NCI-H128 (cell line): Measurements from ENCODE around the gene ADAP1.
"Not testable (repeated sequence)": the region's sequence is repeated elsewhere in the genome, so short reads cannot be mapped to it uniquely, and the experiment has no call there.

Experiments used
- DNase-seq: peaks from one replicate; lab custom pipeline; 2025; ENCODE audit not compliant: unreplicated experiment; lab: John Stamatoyannopoulos, UW

The ADAP1 gene

DNA sequence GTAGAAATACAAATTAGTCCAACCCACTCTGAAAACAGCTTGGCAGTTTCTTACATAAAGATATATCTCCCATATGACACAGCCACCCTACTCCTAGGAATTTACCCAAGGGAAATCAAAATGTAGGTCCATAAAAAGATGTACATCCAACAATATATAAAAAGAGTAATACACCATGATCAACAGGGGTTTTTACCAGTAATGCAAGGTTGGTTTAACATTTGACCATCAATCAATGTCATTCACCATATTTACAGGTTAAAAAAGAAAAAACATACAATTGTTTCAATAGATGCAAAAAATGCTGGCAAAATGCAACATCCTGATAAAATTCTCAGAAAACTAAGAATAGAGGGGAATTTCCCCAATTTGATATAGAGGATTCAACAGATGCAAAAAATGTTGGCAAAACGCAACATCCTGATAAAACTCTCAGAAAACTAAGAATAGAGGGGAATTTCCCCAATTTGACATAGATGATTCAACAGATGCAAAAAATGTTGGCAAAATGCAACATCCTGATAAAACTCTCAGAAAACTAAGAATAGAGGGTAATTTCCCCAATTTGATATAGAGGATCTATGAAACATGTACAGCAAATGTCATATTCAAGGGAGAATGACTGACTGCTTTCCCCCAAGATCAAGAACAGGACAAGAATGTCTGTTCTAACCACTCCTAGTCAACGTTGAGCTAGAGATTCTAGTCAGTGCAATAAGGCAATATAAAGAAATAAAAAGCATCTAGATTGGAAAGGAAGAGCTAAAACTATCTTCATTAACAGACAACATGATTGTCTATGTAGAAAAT lies 13.7 kb downstream of the ADAP1 start:
- no peak for DNase-seq

DNA sequence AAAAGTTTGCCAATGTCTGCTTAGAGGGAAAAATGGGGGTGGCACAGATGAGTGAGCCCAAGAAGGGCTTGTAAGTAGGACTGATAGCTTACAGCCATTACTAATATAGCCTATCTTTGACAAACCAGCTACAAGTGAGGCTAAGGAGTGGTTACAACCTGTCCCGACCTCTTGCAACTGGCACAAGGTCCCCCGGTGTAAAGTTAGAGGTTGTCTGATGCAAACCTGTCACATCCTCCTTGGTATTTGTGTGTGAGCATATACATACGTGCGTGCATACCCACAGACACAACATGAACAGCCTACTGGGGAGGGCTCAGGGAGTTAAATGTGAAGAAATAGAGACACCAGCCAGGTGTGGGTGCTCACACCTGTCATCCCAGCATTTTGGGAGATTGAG lies 14.6 kb downstream of the ADAP1 start:
- no peak for DNase-seq

DNA sequence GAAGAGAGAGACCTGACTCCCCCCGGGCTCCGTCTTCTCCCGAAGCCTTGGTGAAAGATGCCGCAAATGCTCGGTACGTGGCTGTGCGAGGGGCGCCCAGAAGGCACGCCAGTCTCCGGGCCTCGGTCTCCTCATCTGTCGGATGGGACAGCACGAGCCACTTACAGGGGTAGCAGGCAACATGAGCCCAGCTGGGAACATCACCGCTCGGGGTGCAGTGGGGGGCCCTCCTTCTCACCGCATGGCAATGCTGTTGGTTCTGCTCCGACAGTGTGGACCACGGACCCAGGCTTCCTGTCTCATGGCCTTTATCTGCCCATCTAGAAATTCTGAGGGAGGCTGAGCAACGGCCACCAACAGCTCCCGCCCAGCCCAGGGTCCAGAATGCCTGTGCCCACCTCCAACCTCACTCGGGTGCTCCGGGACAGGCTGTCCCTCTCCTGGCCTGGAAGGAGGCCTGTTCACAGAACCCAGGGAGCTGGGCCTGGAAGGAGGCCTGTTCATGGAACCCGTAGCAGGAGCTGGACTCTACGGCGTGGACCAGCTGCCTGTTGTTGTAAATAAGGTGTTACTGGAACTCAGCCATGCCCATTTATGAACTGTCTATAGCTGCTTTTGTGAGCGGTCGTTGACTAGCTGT lies 15.8 kb downstream of the ADAP1 start:
- no peak for DNase-seq

DNA sequence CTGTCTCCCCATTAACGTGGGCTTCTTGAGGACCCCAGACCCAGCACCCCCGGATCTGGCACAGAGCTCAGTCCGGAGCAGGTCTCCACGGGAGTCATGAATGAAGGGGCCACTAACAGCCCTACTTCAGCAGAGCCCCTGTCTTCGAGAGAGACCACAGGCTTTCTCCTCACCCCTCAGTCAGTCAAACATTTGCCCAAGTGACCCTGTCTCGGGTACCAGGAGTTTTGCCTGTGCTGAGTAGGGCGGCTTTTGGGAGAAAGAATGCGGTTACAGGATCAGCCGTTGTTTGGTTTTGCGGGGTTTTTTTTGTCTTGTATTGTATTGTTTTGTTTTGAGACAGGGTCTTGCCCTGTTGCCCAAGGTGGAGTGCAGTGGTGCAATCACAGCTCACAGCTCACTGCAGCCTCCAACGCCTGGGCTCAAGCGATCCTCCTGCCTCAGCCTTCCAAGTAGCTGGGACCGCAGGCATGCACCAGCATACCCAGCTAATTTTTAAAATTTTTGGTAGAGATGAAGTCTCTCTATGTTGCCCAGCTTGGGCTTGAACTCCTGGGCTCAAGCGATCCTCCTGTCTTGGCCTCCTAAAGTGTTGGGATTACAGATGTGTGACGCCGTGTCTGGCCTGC lies 16.5 kb downstream of the ADAP1 start:
- DNase-seq: no peak

DNA sequence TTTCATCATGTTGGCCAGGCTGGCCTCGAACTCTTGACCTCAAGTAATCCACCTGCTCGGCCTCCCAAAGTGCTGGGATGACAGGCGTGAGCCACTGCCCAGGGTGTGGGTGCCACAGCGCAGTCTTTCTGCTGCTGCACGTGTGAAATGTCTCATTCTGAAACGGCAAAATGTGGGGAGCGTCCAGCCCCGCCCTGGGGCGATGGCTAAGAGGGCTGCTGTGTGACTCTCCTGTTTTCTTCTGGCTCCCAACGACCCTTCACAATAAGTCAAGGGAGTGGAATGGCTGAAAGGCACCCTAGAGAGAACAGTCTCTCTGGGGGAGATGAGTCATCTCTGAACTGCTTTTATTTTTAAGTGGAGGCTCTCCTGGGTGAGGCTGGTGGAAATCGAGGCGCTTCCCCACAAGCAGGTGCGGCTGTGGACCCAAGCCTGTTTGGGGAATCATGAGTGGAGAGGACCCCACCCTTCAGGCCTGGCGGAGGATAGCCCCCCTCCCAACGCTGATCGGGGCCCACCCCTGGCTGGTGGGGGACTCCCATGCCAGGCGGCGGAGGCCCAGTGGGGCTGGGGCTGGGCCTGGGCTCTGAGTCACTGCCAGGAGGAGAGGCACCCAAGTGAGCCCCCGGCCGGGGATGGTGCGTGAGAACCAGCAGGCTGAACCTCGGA lies 18.0 kb downstream of the ADAP1 start:
- DNase-seq: no peak

DNA sequence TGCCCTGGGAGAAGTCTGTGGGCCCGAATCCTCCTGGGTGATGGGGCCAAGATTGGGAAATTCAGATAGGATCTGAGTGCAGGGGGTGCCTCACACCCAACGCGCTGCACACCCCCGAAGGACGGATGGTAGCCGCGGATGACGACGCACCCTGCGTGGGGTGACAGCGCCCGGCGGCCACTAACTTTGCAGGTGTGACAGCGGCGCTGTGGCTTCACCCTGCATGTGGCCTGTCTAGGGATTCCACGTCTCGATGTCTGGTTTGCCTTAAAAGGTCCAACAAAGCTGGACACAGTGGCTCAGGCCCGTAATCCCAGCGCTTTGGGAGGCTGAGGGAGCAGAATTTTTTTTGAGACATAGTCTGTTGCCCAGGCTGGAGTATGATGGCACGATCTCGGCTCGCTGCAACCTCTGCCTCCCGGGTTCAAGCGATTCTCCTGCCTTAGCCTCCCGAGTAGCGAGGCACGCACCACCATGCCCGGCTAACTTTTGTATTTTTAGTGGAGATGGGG lies 18.6 kb downstream of the ADAP1 start:
- DNase-seq: no peak

DNA sequence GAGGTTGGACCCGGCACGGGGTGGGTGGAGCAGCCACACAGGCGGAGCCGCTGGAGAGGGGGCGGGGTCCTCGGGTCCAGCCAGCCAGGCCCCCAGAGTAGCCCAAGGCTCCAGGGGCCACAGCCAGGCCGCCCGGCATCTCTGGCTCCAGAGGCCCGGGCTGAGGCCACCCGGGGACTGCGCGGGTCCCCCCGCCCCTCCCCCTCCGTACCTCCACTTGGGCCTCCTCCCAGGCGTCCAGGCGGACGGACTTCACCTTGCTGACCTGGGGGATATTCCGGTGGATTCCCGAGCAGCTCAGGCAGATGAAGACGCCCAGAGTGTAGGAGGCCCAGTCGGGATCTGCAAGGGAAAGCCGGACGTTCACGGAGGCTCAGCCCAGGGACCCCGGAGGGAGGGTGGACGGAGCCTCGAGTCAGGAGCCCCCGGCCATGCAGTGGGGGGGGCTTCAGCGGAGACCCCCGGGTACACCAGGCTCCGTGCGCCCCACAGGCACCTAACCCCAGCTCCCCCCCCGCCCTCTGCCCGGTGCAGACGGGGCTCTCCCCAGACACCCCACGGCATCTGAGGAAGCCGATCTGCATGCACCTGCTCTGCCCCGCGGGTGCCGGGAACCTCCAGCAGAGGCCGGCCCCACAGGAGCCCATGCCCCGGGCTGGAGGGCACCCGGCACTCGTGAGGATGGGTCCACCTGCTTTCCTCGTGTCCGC lies 19.2 kb downstream of the ADAP1 start:
- no peak for DNase-seq

DNA sequence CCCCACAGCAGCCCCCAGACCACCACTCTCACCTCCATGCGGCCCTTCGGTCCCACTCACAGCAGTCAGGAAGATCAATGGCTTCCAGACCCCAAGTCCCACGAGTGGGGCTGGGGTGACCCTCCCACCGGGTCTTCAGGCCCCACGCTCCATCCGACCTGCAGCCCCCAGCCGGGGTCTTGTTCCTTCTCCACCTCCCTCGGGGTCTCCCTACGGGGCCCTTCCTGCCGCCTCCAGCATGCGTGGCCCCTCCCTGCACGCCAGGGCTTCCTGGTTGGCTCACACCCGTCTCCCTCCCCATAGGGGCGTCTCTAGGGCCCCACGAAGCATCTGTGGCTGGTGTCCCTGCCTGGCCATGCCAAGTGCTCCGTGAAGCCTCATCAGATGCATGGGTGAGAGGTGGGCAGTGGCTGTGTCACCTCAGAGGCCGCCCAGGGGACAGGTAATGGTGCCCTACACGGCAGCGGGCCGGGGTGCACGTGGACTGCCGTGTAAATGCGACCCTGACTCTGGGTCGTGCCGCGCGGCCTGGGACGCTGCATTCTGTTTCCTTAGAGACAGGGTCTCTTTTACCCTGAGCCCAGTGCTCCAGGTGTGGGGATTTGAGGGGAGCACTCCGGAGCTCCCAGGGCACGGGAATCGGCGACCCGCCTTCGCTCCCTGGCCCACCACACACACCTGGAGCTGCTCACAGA lies 19.9 kb downstream of the ADAP1 start:
- no peak for DNase-seq

DNA sequence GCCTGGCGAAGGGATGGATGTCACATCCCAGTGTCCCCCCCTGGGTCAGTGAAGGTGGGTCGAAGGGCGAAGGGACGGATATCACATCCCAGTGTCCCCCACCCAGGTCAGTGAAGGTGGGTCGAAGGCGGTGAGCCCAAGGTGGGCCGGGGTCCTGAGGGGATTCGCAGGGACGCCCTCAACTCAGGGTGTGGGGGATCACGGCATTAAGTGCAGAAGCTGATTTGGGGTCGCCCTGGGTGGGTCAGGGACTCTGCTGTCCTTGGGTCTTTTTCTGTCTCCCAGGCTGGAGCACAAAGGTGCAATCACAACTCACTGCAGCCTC lies 21.9 kb downstream of the ADAP1 start:
- DNase-seq: no peak

DNA sequence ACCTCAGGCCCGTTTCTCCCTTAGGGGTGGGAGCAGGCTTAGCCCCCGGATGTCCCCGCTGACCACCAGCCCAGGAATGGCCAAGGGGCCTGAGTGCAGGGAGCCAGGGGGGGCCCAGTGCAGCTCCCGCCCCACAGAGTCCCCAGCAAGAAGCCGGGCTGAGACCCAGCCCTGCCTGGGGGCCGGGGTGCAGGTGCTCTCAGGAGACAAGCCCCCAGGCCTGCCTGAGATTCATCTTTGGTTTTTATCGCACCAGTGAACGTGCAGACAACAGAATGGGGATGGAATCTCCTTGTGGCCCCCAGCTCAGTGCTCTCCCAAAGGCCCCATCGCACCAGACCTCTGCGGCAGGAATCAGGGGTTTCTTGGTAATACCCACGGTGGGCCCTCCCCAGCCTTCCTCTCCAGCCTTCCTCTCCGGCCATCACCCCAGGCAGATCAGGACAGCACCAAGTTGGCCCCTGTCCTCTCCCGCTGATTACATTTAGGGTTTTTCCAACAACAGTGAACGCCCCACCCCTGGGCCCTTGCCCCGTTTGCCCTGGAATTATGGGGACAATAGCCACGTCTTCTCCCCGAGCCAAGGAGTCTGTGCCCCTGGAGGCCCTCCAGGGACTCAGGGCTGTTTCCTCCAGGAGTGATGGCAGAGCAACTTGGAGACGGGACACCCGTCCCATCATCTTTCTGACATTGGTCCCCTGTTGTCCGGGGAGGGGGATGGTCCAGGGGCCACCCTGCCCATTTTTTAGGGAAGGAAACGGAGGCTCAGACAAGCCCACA lies 22.4 kb downstream of the ADAP1 start:
- no peak for DNase-seq

DNA sequence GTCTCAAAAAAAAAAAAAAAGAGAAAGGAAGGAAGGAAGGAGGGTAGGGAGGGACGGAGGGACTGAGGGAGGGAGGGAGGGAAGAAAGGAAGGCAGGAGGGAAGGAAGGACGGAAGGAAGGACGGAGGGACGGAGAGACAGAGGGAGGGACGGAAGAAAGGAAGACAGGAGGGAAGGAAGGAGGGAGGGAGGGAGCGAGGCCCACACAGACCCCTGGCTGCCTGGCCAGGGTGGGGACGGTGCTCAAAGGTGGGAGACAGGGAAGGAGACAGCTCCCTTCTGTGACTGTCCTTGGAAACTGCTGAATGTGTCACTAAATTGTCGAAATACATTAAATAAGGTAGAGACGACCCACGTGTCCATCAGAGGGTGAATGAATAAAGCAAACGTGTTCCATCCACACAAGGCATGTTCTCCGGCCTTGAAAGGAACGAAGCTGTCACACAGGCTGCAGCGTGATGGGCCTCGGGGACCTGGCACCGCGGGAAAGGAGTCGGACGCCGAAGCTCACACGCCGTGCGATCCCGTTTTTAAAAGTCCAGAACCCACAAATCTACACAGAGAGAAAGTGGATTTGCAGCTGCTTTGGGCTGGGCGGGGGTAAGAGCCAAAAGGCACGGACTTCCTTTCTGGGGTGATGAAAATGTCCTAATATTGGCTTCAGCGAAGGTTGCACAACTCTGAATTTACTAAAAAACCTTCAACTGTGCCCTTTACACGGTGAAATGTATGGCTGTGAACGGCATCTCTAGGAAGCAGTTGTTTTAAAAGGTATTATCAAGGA lies 23.3 kb downstream of the ADAP1 start:
- no peak for DNase-seq

DNA sequence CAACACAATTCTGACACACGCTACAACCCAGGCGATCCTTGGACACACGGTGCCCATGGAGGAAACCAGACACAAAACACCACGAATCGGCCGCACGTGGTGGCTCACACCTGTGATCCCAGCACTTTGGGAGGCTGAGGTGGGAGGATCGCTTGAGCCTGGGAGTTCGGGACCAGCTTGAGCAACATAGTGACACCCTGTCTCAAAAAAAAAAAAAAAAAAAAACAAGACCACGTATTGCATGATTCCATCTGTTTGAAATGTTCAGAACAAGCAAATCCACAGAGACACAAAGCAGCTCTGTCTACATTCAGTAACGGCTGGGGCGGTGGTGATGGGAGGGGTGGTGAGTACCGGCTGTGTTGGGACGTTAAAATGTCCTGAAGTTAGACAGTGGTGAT lies 25.2 kb downstream of the ADAP1 start:
- DNase-seq: no peak

DNA sequence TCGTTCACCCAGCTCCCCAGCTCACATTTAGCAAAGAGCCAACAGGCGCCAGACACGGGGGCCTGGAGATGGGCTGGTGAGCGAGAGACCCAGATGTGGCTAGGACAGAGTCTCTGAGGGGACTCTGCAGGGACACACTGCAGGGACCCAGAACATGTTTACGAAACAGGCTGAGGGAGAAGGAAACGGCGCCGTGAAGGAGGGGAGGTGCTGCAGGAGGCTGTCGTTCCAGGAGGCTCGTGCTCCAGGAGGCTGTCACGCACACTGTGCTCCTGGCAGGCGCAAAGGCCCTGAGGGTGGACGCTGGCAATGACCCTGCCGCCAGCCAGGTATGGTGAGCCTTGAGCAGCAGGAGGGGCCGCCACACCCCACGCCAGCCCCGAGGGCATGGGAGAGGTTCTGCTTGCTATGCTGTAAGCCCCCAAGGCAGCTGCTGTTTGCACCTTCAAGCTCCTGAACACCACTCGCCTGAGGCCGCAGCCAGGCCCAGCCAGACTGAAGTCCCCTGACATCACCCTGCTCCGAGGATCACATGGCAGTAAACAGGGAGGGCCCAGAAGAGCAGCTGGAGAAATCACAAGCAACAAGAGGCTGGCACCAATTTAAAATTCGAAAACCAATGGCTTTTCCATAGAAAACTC lies 27.3 kb downstream of the ADAP1 start:
- DNase-seq: no peak

DNA sequence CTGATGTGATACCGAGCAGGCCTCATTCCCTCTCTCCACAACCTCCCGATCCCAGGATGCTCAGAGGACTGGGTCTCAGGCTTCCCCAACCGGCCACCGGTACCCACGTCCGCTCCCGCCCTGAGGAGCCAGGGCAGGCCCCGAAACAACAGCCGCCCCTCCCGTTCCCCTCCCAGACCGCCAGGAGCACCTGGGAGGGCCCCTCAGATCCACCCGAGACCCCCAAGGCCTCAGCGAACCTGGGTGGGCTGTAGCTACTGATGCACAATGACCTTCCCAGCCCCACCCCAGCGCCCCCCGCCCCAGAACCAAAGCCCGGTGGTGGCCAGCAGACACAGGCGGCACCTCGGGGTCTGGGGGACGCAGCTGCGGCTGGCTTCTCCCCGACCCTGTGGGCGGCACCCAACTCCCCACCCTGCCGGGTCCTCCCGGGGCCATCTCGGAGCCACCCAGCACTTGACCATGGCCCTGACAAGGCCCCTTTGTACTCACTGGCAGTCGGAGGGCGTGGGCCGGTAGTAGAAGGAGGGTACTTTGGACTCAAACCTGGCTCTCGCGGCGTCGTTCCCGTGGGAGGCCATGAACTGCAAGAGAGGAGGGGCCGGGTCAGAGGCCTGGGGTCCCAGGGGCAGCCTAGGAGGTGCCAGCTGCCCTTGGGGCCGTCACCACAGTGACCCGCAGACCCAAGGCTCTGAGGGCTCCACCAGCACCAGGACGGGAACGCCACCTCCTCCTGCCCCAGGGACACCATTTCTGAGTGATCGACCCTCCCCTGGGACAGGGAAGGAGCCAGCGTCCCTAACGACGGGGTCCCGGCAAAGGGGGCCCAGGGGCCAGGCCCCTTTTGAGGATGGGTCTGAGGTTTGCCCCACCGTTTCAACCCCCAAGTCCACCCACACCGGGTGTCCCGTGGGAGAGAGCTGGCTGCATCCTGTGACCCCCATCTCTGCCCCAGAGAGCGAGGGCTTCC lies 28.1 kb downstream of the ADAP1 start:
- no peak for DNase-seq

DNA sequence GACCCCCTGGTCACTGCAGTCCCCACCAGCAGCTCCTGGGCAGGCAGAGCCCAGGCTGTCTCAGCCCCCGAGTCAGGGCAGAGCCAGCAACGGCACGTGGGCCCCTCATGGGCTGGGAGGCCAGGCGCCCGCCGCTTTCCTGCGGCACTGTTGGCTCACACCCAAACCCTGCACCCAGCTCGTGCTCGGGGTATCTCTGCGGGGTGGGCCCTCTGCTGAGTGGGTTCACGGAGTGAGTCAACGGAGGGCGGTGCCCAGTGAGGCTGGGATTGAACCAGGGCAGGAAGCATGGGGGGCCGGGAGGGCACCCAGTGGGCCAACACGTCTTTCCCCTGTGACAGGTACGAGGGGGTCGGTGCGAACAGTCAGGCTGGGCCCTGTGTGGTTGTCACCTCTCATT lies 28.9 kb downstream of the ADAP1 start:
- DNase-seq: no peak

DNA sequence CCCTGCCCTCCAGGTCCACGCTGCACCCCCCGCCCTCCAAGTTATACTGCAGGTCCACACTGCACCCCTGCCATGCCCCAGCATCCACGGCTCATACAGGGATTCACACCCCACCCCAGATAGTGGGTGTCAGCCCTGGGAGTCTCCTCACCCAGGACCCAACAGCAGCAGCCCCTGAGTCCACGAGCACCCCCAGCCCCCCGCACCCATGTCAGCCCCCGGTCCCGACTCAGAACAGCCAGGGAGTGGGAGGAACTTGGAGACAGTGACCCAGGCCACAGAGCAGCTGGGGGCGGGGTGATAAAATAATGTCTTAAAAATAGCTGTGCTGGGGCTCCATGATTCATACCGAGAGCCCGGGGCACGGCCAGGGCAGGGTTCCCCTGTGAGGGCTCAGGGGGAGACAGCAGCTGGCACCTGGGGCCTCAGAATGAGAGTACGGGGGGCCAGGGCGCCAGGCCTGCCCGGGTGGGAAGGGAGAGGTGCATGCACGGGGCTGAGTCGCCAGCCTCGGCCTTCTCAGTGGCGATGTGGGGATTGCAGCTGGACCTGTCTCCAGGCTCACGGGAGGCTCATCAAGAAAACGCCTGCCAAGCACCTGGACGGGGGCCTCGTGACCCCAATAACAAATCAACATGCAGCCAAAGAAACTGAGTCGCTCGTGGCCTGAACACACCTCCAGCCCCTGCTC lies 29.8 kb downstream of the ADAP1 start:
- no peak for DNase-seq

DNA sequence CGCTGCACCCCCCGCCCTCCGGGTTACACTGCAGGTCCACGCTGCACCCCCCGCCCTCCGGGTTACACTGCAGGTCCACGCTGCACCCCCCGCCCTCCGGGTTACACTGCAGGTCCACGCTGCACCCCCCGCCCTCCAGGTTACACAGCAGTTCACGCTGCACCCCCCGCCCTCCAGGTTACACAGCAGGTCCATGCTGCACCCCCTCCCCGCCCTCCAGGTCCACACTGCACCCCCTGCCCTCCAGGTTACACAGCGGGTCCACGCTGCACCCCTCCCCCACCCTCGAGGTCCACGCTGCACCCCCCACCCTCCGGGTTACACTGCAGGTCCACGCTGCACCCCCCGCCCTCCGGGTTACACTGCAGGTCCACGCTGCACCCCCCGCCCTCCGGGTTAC lies 30.4 kb downstream of the ADAP1 start:
- not testable (repeated sequence) for DNase-seq
